Testis (tissue), 3 donors: ENCODE results near the gene MIPEP. TPM values are rescaled to one million over a fixed set of nuclear protein-coding genes. Genes with fewer than 3 reads are reported as not detected.
A peak's percentile ranks its signal among the peaks of the same experiment; 100 is the strongest.

ENCODE experiments used
- DNase-seq: peaks from one replicate; pipeline ENCODE4 v3.0.0-alpha.2; 2019
- H3K27ac ChIP-seq, 2 donors: fragments of 200-600 bp; sonication (generic); one replicate each; pipeline ENCODE4 v1.5.1; 2019
- H3K27me3 ChIP-seq: fragments of 200-600 bp; sonication (generic); one replicate; pipeline ENCODE4 v1.5.1; 2019
- H3K36me3 ChIP-seq: fragments of 200-600 bp; sonication (generic); one replicate; pipeline ENCODE4 v1.5.1; 2017; ENCODE audit warnings: low read depth; ENCODE audit errors: missing control alignments
- H3K4me1 ChIP-seq: fragments of 200-600 bp; sonication (generic); one replicate; pipeline ENCODE4 v1.5.1; 2019
- H3K4me3 ChIP-seq, 2 donors: fragments of 200-600 bp; sonication (generic); one replicate each; pipeline ENCODE4 v1.5.1; 2017 to 2019
- H3K9me3 ChIP-seq: fragments of 200-600 bp; sonication (generic); one replicate; pipeline ENCODE4 v1.5.1; 2017
- POLR2A ChIP-seq: fragments of 450-650 bp; IDR thresholded peaks from one replicate; pipeline ENCODE4 v1.6.1; 2017; ENCODE audit warnings: antibody characterized with exemption, mild to moderate bottlenecking, moderate library complexity
- WGBS, 2 donors: methylation state at CpG; one replicate each; pipeline ENCODE4 v1.1.5; 2018; 5-methylcytosine and 5-hydroxymethylcytosine counted together
- intact Hi-C: fragments of 100-400 bp; cut with DNase I; formaldehyde crosslinking; loops from one replicate; pipeline ENCODE4 v1.15.1; 2023; ENCODE audit warnings: low total_unique reads
- polyA plus RNA-seq: library from polyadenylated mRNA; stranded (reverse); fragments of 350-450 nt; fragmentation: Illumina TruSeq; extraction: RNeasy Lipid Tissue Mini Kit (QIAGEN cat#74804); gene quantifications from one replicate; pipeline ENCODE4 v1.2.3, GENCODE V29; 2014; ENCODE audit warnings: low read depth, low replicate concordance; ENCODE audit not compliant: insufficient read depth
- total RNA-seq, 2 donors: library from RNA; depleted of rRNA; stranded (reverse); fragments of >200 nt; gene quantifications; one replicate each; pipeline ENCODE4 v1.2.3, GENCODE V29; 2016
- TF ChIP-seq, protein P1 (sequence below), 3 experiments: fragments of 450-650 bp in 2 of 3; fragments of 200-600 bp in 1 of 3; sonication (generic) in 1 of 3; IDR thresholded peaks; one replicate each; pipeline ENCODE4 v1.5.1; 2016 to 2019; ENCODE audit warnings: antibody characterized with exemption in 3 of 3, mild to moderate bottlenecking in 2 of 3, moderate library complexity in 1 of 3

The MIPEP gene
- total and polyA plus RNA-seq, 3 donors from 2014 or later = 25.7 to 29.4 (median 27.6) TPM

GRCh38 chr13:23701186-23701585 is 188.0 kb downstream of the MIPEP start:
- WGBS, 2 donors = 71 to 76% methylated on average over 5 of the region's 5 CpGs
- intact Hi-C loops = no loop called here
- Histone ChIP-seq H3K27me3 (no peaks in the 10 kb centered on the region), H3K4me1 (peaks cover 3% of the 10 kb centered on the region), H3K27ac (peak overlapping the region; percentile 55 to 73), H3K4me3 (no peak overlapping the region), H3K9me3 (no peaks in the 10 kb centered on the region), H3K36me3 (no peaks in the 10 kb centered on the region)
- TF ChIP-seq, protein P1, sequence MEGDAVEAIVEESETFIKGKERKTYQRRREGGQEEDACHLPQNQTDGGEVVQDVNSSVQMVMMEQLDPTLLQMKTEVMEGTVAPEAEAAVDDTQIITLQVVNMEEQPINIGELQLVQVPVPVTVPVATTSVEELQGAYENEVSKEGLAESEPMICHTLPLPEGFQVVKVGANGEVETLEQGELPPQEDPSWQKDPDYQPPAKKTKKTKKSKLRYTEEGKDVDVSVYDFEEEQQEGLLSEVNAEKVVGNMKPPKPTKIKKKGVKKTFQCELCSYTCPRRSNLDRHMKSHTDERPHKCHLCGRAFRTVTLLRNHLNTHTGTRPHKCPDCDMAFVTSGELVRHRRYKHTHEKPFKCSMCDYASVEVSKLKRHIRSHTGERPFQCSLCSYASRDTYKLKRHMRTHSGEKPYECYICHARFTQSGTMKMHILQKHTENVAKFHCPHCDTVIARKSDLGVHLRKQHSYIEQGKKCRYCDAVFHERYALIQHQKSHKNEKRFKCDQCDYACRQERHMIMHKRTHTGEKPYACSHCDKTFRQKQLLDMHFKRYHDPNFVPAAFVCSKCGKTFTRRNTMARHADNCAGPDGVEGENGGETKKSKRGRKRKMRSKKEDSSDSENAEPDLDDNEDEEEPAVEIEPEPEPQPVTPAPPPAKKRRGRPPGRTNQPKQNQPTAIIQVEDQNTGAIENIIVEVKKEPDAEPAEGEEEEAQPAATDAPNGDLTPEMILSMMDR (IDR thresholded peaks at IDR 0.05) = no peak
- TF ChIP-seq POLR2A = no peak
- DNase-seq = no peak

GRCh38 chr13:23699271-23699670 is 189.9 kb downstream of the MIPEP start:
- no peaks in the 10 kb centered on the region for H3K9me3 ChIP-seq
- peaks cover 3% of the 10 kb centered on the region for H3K4me1 ChIP-seq
- DNase-seq = no peak
- 91 to 98% methylated on average over 2 of the region's 2 CpGs for whole genome bisulfite sequencing, 2 donors
- TF ChIP-seq, protein P1 (IDR thresholded peaks at IDR 0.05) = no peak
- no peak for TF ChIP-seq POLR2A
- H3K4me3 ChIP-seq = no peak overlapping the region
- H3K27ac ChIP-seq = no peak overlapping the region
- no peaks in the 10 kb centered on the region for H3K27me3 ChIP-seq
- H3K36me3 ChIP-seq = no peaks in the 10 kb centered on the region
- intact Hi-C loops = no loop called here

DNA sequence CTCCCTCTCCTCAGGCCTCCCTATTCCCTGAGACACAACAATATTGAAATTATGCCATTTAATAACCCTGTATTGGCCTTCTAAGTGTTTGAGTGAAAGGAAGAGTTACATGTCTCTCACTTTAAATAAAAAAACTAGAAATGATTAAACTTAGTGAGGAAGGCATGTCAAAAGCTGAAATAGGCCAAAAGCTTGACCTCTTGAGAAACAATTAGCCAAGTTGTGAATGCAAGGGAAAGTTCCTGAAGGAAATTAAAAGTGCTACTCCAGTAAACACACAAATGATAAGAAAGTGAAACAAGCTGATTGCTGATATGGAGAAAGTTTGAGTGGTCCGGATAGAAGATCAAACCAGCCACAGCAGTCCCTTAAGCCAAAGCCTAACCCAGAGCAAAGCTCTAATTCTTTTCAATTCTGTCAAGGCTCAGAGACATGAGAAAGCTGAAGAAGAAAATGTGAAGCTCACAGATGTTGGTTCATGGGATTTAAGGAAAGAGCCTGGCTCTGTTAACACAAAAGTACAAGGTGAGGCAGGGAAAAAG is 191.4 kb downstream of the MIPEP start:
- no peak overlapping the region for H3K27ac ChIP-seq
- DNase-seq = no peak
- WGBS, 2 donors = 47 to 54% methylated on average over 1 of the region's 1 CpG
- intact Hi-C loops = no loop called here
- H3K4me3 ChIP-seq = no peak overlapping the region
- H3K9me3 ChIP-seq = no peaks in the 10 kb centered on the region
- peaks cover 3% of the 10 kb centered on the region for H3K4me1 ChIP-seq
- TF ChIP-seq, protein P1 (IDR thresholded peaks at IDR 0.05) = no peak
- no peak for TF ChIP-seq POLR2A
- no peaks in the 10 kb centered on the region for H3K36me3 ChIP-seq
- H3K27me3 ChIP-seq = no peaks in the 10 kb centered on the region

- TF ChIP-seq, protein P1 (IDR thresholded peaks at IDR 0.05) = no peak
- no peak for TF ChIP-seq POLR2A
- Histone ChIP-seq H3K9me3 (no peaks in the 10 kb centered on the region), H3K27me3 (no peaks in the 10 kb centered on the region), H3K4me1 (peaks cover 3% of the 10 kb centered on the region), H3K27ac (no peak overlapping the region), H3K4me3 (no peak overlapping the region), H3K36me3 (no peaks in the 10 kb centered on the region)
- intact Hi-C loops = no loop called here
- 55 to 69% methylated on average over 5 of the region's 5 CpGs for WGBS, 2 donors
- DNase-seq = no peak
Measured at GRCh38 chr13:23696610-23697009, 192.6 kb downstream of the MIPEP start.
